Epithelial cell of proximal tubule (primary cell): ENCODE results near the gene PITPNM1. TPM values are rescaled to one million over a fixed set of nuclear protein-coding genes. Genes with fewer than 3 reads are reported as not detected.
"Not testable (repeated sequence)": the region's sequence is repeated elsewhere in the genome, so short reads cannot be mapped to it uniquely, and the experiment has no call there.

ENCODE experiments used
- DNase-seq: peaks from one replicate; pipeline ENCODE4 v3.0.0-alpha.2; 2011; ENCODE audit warnings: low read depth
- H3K4me3 ChIP-seq: 2 replicates; pipeline ENCODE4 v1.5.1; 2011; ENCODE audit warnings: low read depth, mild to moderate bottlenecking, low read length
- CTCF ChIP-seq: conservative IDR thresholded peaks from 2 replicates; pipeline ENCODE4 v1.5.1; 2012; ENCODE audit warnings: low read depth, mild to moderate bottlenecking, low read length
- total RNA-seq: library from RNA; depleted of rRNA; stranded (reverse); fragments of >200 nt; gene quantifications from 2 replicates; pipeline ENCODE4 v1.2.3, GENCODE V29; 2015

PITPNM1 gene
- total RNA-seq, 1 donor from 2014 or later: 74.1 TPM

GRCh38 chr11:67466367-67466766 lies 38.8 kb downstream of the PITPNM1 start:
- no peak for TF ChIP-seq CTCF
- no peak overlapping the region for H3K4me3 ChIP-seq
- DNase-seq: no peak

GRCh38 chr11:67465530-67465929 lies 39.6 kb downstream of the PITPNM1 start:
- DNase-seq: not testable (repeated sequence)
- H3K4me3 ChIP-seq: peak overlapping the region; percentile 83

- TF ChIP-seq CTCF: no peak
- DNase-seq: no peak
- peak overlapping the region; percentile 83 for H3K4me3 ChIP-seq
Observed at GRCh38 chr11:67465189-67465510, 40.0 kb downstream of the PITPNM1 start.

- DNase-seq: no peak
- TF ChIP-seq CTCF: no peak
- H3K4me3 ChIP-seq: peak overlapping the region; percentile 83
Observed at GRCh38 chr11:67464411-67465188, 40.6 kb downstream of the PITPNM1 start.

GRCh38 chr11:67463680-67464410 lies 41.3 kb downstream of the PITPNM1 start:
- no peak for DNase-seq
- no peak for TF ChIP-seq CTCF
- H3K4me3 ChIP-seq: peak overlapping the region; percentile 83

GRCh38 chr11:67463186-67463585 lies 42.0 kb downstream of the PITPNM1 start:
- H3K4me3 ChIP-seq: no peak overlapping the region
- TF ChIP-seq CTCF: no peak
- DNase-seq: no peak

GRCh38 chr11:67458266-67458665 lies 46.9 kb downstream of the PITPNM1 start:
- no peak for DNase-seq

More at GRCh38 chr11:67458266-67458665, 46.9 kb downstream of the PITPNM1 start:
- no peak for TF ChIP-seq CTCF
- H3K4me3 ChIP-seq: no peak overlapping the region
